Right lobe of liver (tissue), 4 donors: ENCODE measurements around the gene NDUFS2.

ENCODE experiments used
- CTCF ChIP-seq, 4 donors: fragments of 200-600 bp in 3 of 4; fragments of 450-650 bp in 1 of 4; IDR thresholded peaks; one replicate each; pipeline versions ENCODE4 v1.5.1 to v1.8.0; 2016 to 2022; ENCODE audit warnings: antibody characterized with exemption in 4 of 4, mild to moderate bottlenecking in 2 of 4
- POLR2A ChIP-seq: fragments of 450-650 bp; IDR thresholded peaks from one replicate; pipeline ENCODE4 v1.6.1; 2017; ENCODE audit warnings: antibody characterized with exemption, mild to moderate bottlenecking
- donor health status: DM: no; HTN: no; CAD: no.
- donor health status: DM: no; HTN: no; CAD: no.
- donor health status: DM: no; HTN: yes; CAD: no.

DNA sequence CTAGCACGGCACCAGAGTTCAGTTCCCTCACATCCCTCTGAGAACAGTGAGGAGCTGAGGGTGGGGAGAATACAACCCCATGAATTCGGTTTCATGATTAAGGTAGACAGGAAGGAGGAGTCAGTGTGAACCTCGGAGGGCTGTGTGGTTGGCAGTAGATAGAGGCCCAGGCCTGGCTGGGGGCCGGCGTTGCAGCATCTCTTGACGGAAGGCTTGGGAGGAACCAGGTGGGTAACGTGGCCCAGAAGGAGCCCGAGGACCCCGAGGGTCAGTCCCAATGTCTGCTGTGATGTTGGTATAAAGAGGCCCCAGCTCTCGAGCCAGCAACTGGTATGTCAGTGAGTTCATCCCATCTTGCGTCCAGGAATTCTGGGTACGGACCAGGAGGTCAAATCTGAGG, 30.5 kb upstream of the NDUFS2 start:
- TF ChIP-seq POLR2A (no peak), CTCF (IDR thresholded peaks at IDR 0.05) (no peak)
